ENCODE results near the gene CNTNAP2.

The CNTNAP2 gene

DNA sequence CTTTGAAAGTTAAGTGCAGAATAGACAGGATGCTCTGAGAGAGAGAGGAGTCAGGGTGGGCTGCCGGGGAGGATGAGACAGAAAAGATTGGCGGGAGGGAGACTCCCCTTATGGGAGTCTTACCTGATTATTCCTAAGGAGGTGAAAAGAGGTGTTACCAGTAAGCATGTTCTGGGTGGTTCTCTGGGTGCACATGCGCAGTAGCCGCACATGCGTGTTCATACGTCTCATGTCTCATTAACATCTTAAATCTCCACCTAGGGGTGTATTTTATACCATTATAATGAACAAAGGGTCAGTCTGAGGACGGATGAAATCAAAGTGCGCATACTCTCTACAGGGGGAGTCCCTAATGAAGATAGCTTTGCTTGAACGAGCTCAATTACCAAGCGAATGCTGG is 1881.0 kb downstream of the CNTNAP2 start:
- DNase-seq: no peak

DNA sequence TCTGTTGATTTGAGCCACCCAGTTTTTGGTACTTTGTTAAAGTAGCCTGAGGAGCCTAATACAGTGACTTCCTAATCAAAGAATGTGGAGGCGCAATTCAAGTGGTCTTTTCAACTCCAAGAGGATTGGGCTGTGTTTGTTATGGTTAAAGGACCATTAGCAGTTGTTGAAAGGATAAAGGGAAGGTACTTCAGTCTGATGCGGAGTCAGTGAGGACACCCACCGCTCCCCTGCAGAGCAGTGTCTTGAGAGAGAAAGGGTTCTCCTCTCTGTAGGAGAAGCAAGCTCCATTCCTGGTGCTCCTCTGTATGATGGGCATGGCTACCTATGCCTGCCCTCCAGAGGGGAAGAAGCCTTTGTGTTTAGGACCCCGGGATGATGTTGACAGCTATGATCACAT is 1883.4 kb downstream of the CNTNAP2 start:
- DNase-seq: no peak

DNA sequence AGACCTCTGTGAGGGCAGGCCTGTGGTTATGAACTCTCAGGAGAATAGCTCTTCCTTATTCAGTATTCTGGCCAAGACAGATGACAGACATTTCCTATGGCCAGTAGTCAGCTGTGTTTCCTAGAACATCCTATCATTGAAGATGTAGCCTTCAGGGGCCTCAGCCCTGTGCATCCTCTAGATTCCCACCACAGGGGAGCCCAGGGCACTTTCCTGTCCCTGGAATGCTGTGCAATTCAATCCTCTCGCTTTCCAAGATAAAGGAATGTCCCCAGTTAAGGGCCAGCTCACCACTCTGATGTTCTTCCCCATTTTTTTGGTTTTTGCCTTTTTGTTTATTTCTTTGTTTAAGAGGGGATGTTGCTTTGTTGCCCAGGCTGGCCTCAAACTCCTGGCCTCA is 1895.2 kb downstream of the CNTNAP2 start:
- DNase-seq: no peak

DNA sequence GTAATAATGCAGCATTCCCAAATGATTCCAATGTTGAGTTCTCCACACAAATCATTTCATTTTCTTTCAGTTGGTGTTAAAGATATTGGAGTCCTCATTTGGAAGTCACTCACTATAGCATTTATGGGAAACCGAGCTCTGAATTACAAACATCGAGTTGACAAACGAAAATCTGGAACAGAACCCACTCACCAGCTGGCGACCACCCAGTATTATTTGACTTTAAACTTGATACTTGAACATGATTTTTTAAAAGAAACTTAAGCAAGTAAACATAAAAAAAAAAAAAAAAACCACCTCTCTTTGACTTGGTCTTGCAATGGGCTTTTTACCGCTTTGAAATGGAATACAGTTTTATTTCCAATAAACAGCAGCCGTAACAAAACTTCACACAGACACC is 1897.4 kb downstream of the CNTNAP2 start:
- DNase-seq: no peak

DNA sequence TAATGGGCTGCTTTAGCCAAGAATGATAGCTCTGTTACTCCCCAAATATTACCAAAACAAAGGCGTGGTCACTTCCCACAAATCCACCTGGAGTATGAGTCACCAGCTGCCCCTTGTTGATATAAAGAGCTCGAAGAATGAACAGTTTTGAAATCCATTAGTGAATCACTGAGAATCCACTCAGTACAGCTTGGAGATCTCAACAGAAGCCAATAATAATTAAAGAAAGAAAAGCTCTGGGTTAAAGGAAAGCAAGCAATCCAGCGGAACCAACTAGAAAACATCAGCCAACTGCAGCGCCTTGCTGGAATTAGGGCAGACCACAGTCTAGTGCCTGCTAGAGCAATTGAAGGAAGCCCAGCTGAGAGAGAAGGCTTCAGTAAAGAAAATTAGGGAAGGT is 1897.9 kb downstream of the CNTNAP2 start:
- DNase-seq: no peak

DNA sequence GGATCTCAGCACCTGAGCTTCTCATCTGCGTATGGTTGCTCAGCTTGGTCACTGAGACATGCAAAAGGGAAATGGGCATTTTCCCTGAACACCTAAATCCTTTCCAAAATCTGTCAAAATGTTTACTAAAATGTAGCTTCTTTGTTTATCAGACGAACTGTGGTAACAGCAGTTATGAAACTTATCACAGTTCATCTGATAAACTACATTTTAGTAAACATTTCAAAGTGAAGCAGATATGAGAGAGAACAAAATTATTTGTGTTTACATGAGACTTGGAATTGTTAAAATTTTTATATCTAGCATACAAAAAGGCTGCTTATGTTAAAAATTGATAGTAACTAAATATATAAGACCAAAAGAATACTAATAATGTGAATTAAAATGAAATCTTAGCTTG is 1900.5 kb downstream of the CNTNAP2 start:
- DNase-seq: no peak

DNA sequence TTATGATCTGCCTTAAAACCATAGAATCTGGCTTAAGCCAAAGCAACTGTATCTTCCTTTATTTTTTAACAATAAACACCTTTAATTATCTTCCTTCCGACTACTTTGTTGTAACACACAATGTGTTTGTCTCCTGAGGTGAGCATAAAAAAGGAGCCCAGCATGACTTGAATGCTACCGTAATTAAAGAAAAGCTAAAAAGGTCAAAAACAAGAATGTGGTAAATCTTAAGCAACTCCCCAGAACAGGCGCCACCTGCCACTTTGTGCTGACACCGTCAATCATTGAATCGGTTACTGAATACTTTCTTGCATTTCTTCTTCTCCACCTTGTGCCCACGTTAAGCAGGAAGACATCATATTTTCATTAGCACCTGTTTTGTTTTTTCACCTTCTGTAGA is 1904.1 kb downstream of the CNTNAP2 start:
- no peak for DNase-seq

DNA sequence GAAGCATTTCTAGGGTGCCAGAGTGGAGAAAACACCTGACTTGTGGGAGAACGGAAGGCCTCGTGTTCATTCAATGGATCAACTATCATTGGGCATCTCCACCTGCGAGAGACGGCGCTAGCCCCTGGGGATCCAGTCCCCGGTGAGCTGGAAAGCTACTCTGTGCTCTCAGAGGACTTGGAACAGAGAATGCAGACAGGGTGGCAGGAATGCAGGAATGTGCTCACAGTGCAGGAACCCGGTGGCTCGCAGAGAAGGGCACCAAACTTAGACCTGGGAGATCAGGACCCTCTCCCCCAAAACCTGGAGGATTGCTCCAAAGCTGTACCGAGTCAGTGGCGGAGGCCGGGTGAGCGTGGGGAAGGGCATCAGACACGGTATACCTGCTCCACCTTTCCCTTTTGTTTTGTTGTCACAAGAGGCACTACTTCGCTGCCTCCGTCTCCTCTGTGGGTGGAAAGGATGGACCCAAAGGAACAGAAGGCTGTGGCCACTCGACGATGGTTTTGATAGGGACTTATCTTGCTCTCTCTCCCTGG is 1905.0 kb downstream of the CNTNAP2 start:
- no peak for DNase-seq

DNA sequence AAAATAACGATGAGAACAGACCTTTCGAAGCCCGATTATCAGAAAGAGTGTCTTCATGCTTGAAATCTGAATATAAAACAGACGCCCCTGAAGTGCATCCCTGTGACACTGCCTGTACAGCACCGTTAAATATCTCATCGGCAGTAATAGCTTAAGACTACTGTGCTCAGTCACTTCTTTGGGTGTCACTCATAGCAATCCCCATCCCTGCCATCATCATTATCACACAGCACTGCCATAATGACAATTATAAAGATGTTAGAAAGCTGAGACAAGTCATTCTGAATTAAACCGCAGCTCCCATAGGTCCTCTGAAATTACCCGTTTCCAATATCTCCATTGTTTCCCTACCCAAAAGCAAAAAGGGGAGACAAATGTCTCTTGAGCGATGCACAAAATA is 1906.2 kb downstream of the CNTNAP2 start:
- no peak for DNase-seq

DNA sequence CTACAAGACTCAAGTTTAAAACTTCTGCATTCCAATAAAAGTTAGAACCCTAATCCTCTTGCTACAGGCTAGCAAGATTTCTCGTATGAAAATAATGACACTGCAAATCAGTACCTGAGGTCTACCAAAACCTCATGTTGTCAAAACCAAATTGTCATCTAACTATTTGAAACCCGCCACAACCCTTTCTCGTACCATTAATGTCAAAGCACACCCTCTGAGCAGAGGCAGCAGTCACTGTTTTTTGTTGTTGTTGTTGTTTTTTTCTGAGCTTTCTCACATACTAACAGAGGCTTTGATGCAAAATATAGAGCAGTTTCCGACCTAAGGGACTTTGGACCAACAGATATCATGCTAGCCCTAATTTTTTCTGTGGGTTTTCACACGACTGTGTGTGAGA is 1910.1 kb downstream of the CNTNAP2 start:
- DNase-seq: no peak

DNA sequence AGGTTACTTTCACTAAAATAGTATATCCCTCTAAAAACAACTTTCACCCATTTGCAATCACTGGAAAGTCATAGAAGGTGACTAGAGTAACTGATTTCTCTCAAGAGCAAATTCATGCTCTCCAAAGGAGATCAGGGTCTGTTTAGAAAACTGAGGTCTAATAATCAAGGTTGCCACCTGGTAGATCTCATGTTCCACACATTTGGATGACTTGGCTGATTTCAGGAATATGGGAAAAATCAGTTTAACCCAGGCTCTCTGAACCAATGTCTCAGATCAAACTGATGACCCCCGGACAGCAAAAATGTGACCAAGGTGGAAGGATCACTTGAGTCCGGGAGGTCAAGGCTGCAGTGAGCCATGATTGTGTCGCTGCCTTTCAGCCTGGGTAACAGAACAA is 1911.6 kb downstream of the CNTNAP2 start:
- no peak for DNase-seq

DNA sequence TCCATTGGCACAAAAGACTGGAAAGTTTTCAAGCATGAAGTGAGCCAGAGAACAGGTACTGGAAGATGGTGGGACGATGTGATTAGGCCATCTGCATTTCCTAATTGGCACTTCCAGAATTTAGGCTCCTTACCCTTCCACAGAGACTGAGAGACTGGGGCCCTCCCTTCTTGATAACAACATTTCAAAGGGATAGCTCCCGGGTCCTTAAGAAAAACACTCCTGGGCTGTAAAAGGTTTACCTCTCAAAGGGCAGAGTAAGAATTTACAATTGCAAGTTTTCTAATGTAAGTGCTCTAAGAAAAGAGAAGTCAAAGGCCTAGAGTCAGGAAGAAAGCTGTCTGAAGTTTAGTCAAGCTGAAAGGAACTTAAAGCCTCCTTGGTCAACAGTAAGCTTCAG is 1914.4 kb downstream of the CNTNAP2 start:
- DNase-seq: no peak

DNA sequence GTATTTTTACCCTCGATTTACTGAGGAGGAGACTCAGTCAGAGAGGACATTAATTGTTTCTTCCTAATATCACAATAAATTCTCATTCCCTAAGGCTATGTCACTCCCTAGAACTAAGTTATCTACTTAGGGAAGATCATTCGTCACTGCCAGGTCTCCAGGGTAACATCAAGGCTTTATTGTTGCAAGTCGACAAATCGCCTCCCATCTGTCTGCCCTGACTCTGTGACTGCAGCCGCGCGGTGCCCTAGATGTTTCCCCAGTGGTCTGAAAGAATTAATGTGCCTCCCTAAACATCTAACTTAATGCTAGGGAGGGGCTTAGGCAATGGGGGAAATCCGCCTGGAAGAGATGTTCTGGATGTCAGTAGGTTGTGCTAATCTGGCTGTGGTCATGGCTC is 1915.2 kb downstream of the CNTNAP2 start:
- DNase-seq: no peak

DNA sequence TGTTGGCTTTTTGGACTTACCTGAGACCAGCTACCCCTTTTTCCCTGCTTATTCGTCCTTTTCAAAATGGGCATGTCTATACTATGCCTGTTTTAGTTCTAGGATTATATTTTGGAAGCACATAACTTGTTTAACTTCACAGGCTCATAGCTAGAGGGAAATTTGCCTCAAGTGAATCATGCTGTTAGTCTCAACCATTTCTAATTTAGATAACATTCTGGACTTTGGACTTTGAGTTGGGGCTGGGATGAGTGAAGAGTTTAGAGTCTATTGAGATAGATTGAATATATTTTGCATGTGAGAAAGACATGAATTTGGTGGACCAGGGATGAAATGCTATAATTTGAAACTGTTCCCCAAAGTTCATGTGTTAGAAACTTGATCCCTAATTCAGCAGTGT is 1919.3 kb downstream of the CNTNAP2 start:
- no peak for DNase-seq

DNA sequence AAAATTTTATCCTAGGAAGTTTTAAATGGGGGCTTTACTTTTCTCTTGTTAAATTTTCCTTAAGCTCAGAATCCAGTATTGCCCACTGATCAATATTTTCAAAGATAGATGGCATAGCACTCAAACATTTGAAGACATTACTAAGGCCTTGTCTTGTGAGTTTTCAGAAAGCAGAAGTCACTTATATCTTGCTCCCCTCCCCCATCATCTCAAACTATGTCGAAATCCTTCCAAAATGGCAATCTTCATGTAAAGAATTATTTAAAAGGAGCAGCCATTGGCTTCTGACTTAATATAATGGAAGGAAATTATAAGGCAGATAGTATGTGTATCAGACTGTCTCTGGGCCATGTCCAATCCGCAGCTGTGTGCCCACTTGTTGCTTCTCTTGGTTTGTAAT is 1920.4 kb downstream of the CNTNAP2 start:
- DNase-seq: no peak

DNA sequence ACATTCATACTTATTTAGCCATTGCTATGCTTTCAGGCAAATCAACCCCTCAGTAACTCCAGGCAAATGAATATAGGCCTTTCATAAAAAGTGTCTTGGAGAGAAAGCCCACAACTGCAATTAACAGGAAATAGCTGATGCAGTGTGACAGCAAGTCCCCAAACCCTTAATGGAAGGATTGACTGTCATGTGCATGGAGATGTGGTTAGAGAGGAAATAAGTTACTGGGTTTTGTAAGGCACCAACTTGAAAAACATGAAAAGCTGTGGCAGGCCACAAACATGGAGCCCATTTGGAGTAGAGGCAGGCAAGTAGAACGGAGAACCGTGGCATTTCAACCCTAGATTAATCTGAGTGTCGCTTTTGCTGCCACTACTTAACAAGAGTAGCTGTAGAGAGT is 1924.6 kb downstream of the CNTNAP2 start:
- DNase-seq: no peak

DNA sequence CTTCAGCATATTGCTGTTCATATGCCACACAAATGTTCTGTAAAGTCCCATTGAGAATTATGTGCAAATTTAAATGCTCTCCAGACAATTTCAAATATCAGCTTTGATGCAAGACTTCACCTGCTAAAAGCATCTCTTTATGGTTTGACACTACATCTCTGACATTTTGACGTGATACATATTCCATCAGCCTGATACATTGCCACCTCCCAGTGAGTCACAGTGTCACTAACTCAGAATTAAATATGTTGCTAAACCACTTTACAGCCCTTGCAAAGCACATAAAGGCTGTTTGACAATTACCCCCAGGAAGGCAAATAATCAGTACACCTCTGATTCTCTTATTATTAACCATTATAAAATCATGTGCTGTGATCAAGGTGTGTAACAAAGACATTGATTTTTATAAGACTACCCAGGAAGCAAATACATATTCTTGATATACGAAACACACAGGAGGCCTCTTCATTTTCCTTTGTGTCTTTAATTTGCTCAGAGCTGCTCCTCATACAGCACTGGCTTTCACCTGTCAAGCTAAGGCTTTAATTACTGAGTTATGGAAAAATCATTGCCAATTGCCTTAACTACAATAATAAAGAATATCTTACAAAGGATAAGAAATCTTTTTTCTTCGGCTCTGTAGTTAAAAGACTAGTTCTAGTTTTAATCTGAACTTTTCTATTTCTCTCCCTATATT is 1926.5 kb downstream of the CNTNAP2 start:
- no peak for DNase-seq

DNA sequence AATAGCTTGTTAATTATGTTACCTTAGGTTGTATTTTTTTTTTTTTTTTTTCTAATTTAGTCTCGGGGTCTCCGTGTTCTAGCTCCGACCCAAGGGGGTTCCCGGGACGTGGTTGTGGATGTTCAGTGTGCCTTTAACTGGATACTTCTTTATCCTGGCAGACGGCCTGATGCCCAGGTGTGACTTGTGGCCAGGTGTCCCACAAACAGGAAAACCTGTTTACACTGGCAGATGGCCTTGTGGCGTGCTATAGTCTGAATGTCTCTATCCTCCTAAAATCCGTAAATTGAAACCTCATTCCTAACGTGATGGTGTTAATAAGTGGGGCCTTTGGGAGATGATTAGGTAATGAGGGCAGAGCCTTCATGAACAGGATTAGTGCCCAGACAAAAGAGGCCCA is 1927.6 kb downstream of the CNTNAP2 start:
- no peak for DNase-seq

DNA sequence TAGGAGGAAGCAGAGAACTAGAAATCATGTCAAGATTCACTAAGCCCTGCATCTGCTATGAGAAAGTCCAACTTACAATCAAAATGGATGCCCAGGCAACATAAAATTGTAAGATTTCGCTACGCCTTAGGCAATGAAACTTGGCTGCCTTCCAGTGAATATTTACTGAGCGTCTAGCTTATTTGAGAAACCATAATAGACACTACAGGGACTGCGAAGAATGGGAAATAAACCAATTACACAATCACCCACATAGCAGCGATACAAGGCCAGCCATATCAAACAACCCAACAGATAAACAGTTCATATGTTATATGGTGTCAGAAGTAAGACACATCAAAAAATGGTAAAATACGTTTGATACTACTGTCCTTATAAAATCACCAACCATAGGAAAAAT is 1928.9 kb downstream of the CNTNAP2 start:
- DNase-seq: no peak

DNA sequence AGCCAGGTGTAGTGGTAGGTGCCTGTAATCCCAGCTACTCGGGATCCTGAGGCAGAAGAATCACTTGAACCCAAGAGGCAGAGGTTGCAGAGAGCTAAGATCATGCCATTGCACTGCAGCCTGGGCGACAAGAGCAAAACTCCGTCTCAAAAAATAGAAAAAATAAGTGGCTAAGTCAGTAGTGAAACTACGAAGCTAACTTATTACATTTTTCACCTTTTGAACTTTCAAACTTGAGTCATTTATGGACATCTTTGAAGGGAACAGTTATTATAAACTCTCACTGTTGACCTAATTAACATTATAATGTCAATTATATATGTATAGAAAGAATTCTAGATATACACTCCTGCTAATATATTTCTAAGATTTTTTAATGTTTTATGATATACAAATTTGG is 1932.5 kb downstream of the CNTNAP2 start:
- DNase-seq: no peak

DNA sequence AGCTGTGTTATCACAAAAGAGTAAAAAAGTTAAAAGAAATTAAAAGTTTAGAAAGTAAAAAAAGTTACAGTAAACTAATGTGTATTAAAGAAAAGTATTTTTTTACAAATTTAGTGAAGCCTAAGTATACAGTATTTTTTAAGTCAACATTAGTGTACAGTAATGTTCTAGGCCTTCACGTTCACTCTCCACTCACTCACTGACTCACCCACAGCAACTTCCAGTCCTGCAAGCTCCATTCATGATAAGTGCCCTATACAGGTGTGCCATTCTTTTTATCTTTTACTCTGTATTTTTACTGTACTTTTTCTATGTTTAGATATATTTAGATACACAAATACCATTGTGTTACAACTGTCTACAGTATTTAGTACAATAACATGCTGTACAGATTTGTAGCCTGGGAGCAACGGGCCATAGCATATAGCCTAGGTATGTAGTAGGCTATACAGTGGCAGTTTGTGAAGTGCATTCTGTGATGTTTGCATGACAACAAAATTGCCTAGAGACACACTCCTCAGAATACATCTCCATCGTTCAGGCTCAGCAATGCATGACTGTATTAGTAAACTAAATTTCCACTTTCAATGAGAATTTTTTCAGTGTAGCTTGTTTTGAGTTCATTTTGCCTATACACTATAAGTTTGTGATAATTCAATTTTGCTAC is 1934.0 kb downstream of the CNTNAP2 start:
- DNase-seq: no peak

DNA sequence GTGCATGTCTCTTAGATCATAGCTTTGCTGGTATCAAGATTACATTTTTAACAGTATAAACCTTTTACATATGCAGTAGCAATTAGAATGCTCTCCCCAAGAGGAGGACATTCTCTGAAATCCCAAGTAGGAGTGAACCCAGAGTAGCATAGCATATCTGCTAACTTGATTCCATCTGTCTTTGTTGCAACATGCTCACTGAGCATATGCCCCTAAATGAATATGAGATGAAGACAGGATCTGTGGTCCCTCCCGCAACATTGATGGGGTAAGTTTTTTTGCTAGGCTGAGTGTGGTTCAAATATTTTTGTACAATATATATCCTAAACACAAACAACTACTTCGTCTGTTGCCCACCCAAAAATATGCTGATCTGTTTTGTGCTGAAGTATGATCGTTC is 1939.8 kb downstream of the CNTNAP2 start:
- no peak for DNase-seq

DNA sequence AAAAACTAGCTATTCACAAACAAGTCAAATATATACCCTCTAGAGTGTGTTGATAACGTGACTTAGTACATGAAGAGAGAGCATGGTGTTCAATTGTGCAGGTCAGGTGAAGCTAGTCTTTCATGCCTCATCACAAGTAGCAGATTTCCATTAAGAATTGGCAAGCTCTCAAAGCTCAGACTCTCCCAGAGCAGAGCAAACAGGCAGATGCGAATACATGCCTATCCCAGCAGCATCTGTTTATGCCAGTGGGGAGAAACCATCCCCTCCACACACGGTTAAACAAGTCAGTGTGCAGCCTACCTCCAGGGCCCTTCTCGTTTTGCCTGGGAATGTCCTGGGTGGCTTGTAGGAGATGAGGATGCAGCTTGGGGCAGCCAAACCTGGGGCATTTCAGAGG is 1941.5 kb downstream of the CNTNAP2 start:
- DNase-seq: no peak

DNA sequence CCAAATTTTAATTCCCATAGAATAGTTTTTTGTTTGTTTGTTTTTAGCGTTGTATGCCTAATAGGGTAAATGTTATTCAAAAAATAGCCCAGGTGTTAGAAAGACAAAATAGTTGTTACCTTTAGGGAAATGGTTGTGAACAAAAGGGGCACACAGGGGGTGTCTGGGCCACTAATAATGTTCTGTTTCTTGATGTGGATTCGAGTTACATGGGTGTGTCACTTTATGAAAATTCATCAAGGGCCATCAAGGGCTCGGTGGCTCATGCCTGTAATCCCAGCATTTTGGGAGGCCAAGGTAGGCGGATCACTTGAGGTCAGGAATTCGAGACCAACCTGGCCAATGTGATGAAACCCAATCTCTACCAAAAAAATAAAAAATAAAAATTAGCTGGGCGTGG is 1942.2 kb downstream of the CNTNAP2 start:
- no peak for DNase-seq

DNA sequence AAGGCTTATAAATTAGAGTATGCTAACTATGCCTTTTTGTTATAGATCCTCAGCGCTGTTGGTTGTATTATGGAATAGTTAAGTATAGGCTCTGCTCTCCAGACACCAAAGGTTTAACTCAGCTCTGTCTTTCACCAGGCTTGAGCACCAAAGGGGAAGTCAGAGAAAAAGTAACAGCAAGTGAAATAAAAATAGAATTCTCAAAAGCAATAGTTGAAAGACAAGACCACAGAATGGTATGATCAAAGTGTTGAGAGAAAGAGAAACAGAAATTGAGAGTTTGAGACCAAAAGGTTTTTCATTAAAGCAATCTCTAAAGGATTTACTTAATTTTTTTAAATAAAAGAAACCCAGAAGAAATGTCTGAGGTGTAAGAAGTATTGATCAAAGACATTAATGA is 1944.1 kb downstream of the CNTNAP2 start:
- no peak for DNase-seq

Data from activated T-cell treated with anti-CD3 and anti-CD28 coated beads, Interleukin-2, amount 50 U/mL, for 48 hours (primary cell).